ENCODE data around the gene CLIC1.
A peak's percentile ranks its signal among the peaks of the same experiment; 100 is the strongest.
"Not testable (repeated sequence)": the region's sequence is repeated elsewhere in the genome, so short reads cannot be mapped to it uniquely, and the experiment has no call there.

Gene CLIC1

DNA sequence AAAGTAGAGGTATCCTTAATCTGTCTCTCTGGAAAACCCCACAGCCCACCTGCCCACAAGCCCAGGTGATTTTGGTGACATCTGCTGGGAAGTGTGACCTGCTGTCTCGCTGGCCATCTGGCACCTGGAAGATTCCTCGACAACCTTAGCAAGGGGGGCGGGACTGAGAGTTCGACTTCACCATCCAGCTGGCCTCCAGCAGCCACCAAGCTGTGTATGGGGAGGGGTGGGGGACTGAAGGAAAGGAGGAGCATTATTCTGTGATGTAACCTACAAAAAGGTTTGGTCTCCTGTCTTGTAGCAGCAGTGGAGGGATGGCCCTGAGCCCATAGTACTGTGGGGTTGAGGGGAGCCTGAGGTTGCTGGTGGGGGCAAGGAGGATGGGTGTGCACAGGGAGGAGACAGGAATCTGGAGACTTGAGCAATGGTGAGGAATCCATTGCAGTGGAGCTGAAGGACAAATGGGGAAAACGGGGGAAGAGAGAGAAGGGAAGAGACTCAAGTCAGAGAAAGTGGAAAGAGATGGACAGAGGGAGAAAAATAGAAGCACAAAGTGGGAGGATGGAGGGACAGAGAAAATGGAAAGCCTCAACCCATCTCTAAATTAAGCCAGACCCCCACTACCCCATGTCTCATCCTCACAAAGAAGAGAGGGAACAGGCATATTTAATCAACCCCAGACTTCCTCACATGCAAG lies 25.7 kb downstream of the CLIC1 start:
- TF ChIP-seq, protein P1, sequence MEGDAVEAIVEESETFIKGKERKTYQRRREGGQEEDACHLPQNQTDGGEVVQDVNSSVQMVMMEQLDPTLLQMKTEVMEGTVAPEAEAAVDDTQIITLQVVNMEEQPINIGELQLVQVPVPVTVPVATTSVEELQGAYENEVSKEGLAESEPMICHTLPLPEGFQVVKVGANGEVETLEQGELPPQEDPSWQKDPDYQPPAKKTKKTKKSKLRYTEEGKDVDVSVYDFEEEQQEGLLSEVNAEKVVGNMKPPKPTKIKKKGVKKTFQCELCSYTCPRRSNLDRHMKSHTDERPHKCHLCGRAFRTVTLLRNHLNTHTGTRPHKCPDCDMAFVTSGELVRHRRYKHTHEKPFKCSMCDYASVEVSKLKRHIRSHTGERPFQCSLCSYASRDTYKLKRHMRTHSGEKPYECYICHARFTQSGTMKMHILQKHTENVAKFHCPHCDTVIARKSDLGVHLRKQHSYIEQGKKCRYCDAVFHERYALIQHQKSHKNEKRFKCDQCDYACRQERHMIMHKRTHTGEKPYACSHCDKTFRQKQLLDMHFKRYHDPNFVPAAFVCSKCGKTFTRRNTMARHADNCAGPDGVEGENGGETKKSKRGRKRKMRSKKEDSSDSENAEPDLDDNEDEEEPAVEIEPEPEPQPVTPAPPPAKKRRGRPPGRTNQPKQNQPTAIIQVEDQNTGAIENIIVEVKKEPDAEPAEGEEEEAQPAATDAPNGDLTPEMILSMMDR (IDR thresholded peaks at IDR 0.05; ENCODE audit: low read depth, low read length) = no peak
- H3K4me3 ChIP-seq (ENCODE audit: low read depth, low read length) = no peak overlapping the region

DNA sequence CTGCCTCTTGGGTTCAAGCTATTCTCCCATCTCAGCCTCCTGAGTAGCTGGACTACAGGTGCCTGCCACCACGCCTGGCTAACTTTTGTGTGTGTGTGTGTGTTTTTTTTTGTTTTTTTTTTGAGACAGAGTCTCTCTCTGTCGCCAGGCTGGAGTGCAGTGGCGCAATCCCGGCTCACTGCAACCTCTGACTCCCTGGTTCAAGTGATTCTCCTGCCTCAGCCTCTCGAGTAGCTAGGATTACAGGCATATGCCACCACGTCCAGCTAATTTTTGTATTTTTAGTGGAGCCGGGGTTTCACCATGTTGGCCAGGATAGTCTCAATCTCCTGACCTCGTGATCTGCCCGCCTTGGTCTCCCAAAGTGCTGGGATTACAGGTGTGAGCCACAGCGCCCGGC lies 27.2 kb downstream of the CLIC1 start:
- H3K4me3 ChIP-seq (ENCODE audit: low read depth, low read length) = not testable (repeated sequence)

DNA sequence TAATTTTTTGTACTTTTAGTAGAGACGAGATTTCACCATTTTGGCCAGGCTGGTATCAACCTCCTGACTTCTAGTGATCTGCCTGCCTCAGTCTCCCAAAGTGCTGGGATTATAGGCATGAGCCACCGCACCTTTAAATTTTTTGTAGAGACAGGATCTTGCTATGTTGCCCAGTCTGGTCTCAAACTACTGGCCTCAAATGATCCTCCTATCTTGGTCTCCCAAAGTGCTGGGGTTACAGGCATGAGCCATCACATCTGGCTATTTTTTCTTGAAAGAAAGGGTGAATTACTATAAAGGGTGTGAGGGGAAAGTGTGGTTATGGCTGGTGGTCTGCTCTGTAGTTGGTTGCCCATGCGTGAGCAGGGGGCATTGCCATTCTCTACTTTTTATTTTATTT lies 28.1 kb downstream of the CLIC1 start:
- no peak overlapping the region for H3K4me3 ChIP-seq (ENCODE audit: low read depth, low read length)
- TF ChIP-seq, protein P1 (IDR thresholded peaks at IDR 0.05; ENCODE audit: low read depth, low read length) = no peak

DNA sequence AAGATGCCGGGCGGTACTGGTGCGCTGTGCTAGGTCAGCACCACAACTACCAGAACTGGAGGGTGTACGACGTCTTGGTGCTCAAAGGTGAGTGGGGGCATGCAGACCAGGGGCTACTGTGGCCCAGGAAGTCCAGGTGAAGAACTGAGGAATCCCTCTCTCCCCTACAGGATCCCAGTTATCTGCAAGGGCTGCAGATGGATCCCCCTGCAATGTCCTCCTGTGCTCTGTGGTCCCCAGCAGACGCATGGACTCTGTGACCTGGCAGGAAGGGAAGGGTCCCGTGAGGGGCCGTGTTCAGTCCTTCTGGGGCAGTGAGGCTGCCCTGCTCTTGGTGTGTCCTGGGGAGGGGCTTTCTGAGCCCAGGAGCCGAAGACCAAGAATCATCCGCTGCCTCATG lies 28.6 kb downstream of the CLIC1 start:
- H3K4me3 ChIP-seq (ENCODE audit: low read depth, low read length) = no peak overlapping the region
- TF ChIP-seq, protein P1 (IDR thresholded peaks at IDR 0.05; ENCODE audit: low read depth, low read length) = no peak

DNA sequence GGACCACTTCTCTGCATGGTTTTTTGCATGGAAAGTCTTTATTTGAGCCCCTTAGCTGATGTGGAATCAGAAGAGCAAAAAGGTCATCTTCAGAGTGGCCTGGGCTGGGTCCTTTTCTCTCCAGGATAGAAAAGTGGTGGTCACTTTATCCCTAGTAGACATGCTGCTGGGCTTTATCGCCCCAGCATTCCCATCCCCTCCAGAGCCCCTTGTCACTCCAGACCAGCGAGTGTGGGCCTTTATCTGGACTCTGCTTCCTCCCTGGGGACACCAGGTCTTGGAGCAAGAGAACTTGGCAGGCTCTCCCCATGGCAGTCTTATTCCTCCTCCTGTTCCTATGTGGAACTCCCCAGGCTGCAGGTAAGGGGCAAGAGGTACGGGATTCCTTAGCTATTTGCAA lies 29.7 kb downstream of the CLIC1 start, which contains the start of gene LY6G6F:
Gene LY6G6F (plus strand): TSS at position 268 of the 400 bp plus-strand sequence. CDS start 41 bp downstream, at position 309.
- H3K4me3 ChIP-seq (ENCODE audit: low read depth, low read length) = no peak within 1 kb of the TSS
- TF ChIP-seq, protein P1 (IDR thresholded peaks at IDR 0.05; ENCODE audit: low read depth, low read length) = no peak

DNA sequence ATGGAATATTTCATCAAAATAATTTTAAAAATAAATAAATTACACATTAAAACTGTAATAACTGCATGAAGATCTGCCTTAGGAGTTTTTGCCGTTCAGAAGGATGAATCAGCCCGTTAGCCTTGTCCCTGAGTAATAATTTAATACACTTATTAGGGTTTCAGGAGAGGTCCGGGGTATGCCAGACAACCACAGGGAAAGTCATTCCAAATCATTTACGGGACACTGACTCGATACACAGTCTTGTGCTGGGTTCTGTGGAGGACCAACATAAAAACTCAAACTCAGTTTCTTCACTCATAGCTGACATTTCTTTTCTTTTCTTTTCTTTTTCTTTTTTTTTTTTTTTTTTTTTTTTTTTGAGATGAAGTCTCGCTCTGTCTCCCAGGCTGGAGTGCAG lies 30.4 kb downstream of the CLIC1 start:
- TF ChIP-seq, protein P1 (IDR thresholded peaks at IDR 0.05; ENCODE audit: low read depth, low read length) = no peak
- H3K4me3 ChIP-seq (ENCODE audit: low read depth, low read length) = no peak overlapping the region

DNA sequence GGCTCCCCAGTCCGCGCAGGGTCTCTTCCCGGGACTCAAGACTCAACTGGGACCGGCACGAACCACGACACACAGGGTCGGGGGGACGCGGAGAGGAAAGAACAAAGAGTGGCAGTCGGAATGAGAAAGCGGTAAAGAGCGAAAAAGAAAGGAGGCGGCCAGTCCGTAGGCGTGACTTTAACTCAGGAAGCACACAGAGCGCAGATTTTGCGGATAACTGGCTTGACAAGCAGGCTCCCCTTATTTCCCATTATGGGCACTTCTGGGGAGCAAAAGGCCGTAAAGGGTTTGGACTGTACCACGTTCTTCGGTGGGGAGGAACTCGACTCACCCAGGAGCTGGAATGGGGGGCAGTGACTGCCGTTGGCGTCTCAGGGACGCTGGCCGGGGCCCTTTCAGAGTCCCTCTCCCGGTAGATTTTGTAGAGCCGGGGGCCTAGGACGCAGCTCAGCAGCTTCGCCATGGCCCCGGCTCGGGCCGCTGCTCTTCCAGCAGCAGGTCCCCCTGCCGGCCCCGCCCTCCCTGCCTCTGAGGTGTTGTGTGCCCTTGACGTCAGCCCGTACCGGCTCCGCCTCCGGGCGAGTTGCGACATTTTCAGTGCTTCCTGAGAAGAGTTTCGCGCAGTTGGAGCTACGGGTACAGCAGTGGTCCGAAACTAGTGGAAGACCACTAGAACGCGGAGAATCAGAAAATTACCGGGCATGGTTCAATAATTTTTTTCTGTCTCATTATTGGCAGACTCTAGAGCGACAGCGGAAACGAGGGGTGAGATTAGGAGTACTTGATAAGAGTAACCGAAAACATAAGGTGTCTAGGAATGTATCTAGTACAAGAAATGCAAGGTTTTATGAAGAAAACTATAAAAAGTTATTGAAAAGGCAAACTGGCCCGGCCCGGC lies 33.3 kb downstream of the CLIC1 start, which contains the start of gene ABHD16A:
Gene ABHD16A (minus strand): TSS at position 506 of the 898 bp plus-strand sequence. CDS start 43 bp downstream, at position 463.
- H3K4me3 ChIP-seq (ENCODE audit: low read depth, low read length) = peak within 1 kb of the TSS; percentile 91
- TF ChIP-seq, protein P1 (IDR thresholded peaks at IDR 0.05; ENCODE audit: low read depth, low read length) = no peak
